ENCODE data around the gene DUS2.

GRCh38 chr16:68076560-68076959 lies 53.5 kb downstream of the DUS2 start:
- TF ChIP-seq CTCF (IDR thresholded peaks at IDR 0.05) (no peak), POLR2A (IDR thresholded peaks at IDR 0.05) (no peak)
